HFF-Myc (cell line): ENCODE results near the gene CASQ1.

Experiments
- DNase-seq: peaks from one replicate; pipeline ENCODE4 v3.0.0-alpha.2; 2011; ENCODE audit warnings: low read depth; ENCODE audit errors: extremely low read depth
- H3K4me3 ChIP-seq: replicated peaks from 2 replicates; pipeline ENCODE4 v1.5.1; 2011; ENCODE audit warnings: low read depth, mild to moderate bottlenecking, control low read depth, low read length
- TF ChIP-seq, protein P1 (sequence below): IDR thresholded peaks from 2 replicates; pipeline ENCODE4 v1.5.1; 2012; ENCODE audit warnings: mild to moderate bottlenecking, low read depth, low read length, control low read depth; ENCODE audit errors: missing control alignments

CASQ1 gene

DNA sequence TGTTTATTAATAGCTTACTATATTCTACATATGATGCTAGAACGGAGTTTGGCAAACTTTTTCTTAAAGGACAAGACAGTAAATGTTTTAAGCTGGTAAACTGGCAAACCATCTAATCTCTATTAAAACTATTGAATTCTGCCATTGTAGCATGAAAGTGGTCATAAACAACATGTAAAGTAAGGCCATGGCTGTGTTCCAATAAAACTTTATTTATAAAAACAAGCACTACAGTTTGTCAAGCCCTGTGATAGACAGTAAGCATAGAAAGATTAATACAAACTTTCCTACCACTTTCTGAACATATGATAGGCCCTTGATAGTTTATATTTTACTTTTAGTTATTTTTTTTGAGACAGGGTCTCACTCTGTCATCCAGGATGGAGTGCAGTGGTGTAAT, 37.2 kb downstream of the CASQ1 start:
- H3K4me3 ChIP-seq, result no peak overlapping the region
- no peak for DNase-seq
- TF ChIP-seq, protein P1, sequence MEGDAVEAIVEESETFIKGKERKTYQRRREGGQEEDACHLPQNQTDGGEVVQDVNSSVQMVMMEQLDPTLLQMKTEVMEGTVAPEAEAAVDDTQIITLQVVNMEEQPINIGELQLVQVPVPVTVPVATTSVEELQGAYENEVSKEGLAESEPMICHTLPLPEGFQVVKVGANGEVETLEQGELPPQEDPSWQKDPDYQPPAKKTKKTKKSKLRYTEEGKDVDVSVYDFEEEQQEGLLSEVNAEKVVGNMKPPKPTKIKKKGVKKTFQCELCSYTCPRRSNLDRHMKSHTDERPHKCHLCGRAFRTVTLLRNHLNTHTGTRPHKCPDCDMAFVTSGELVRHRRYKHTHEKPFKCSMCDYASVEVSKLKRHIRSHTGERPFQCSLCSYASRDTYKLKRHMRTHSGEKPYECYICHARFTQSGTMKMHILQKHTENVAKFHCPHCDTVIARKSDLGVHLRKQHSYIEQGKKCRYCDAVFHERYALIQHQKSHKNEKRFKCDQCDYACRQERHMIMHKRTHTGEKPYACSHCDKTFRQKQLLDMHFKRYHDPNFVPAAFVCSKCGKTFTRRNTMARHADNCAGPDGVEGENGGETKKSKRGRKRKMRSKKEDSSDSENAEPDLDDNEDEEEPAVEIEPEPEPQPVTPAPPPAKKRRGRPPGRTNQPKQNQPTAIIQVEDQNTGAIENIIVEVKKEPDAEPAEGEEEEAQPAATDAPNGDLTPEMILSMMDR, result no peak

DNA sequence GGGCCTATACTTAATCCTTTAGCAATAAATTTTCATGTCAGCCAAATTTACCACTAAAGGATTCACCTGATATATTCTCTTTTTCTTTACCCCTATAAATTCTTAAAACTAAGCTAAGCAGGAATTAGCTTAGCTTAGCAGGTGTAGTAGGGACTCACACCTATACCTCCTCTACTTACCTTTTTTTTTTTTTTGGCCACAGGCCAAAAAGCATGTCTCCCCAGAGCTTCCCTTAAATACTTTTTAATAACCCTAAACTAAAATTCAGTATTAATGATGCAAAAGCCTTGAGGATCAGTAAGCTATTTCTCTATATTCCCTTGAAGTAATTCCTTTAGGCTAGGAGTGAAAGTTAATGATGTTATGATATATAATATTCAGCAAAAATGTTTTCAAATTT, 38.1 kb downstream of the CASQ1 start:
- TF ChIP-seq, protein P1, result no peak
- no peak overlapping the region for H3K4me3 ChIP-seq
- DNase-seq, result no peak

DNA sequence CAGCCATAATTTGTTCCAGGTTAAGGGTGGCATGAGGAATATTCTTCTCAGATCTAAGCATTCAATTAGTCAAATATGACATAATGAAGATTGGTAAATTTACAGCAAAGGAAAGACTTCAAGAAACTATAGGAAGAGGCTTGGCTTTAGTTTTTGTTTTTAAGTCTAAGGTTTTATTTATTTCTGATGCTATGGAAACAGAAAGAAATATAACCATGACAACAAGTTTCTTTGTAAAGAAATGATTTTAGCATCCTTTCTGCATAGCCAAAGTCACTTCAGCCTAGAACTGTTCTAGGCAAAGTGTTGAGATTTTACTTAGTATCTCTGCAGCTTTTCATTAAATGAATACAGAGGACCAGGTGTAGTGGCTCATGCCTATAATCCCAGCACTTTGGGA, 42.5 kb downstream of the CASQ1 start:
- TF ChIP-seq, protein P1, result no peak
- no peak overlapping the region for H3K4me3 ChIP-seq
- DNase-seq, result no peak

DNA sequence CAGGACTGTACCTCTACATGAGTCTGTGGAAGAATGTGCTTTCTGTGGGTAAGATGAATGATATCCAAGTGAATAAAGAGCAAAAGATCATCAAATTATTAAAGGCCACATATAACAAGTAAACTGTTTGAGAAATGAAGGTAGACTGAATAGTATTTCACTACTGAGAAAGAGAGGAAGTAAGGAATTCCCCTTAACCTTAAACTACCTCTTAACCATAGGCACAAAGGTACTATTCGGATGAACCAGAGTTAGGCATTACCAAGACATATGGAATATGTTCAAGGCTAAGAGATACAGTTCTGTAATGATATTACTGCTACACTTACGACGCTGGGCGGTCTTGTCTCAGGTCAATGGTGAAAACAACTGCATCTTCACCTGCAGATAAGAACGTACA, 46.4 kb downstream of the CASQ1 start:
- DNase-seq, result no peak
- TF ChIP-seq, protein P1, result no peak
- no peak overlapping the region for H3K4me3 ChIP-seq

DNA sequence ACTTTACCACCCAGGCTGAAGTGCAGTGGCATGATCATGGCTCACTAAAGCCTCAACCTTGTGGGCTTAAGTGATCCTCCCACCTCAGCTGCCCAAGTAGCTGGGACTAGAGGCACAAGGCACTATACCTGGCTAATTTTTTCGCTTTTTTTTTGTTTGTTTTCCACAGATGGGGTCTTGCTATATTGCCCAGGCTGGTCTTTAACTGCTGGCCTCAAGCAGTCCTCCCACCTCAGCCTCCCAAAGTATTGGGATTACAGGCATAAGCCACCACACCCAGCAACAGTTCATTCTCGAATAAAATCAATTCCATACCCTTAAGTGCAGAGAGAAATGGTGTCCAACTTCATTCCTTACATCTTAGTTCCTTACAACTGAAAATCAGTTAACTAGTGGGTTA, 47.2 kb downstream of the CASQ1 start:
- no peak for DNase-seq
- H3K4me3 ChIP-seq, result no peak overlapping the region
- TF ChIP-seq, protein P1, result no peak

DNA sequence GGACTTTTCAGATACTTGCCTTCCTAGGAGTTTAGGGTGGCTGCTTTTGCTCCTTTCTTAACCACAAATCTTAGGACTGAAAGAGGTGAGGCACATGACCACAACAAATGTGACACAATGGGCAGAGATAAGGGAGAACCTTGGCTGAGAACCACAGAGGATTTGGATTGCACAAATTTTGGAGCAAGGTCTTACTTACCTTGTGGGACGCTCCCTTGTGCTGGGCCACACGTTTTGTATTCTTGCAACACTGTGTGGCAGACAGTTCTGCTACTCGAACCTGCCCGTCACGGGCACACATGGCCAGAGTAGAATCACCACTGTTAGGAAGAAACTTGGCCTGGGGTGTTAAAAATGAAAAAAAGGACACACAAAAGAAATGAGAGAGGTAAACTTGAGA, 48.0 kb downstream of the CASQ1 start:
- TF ChIP-seq, protein P1, result no peak
- no peak overlapping the region for H3K4me3 ChIP-seq
- DNase-seq, result no peak

DNA sequence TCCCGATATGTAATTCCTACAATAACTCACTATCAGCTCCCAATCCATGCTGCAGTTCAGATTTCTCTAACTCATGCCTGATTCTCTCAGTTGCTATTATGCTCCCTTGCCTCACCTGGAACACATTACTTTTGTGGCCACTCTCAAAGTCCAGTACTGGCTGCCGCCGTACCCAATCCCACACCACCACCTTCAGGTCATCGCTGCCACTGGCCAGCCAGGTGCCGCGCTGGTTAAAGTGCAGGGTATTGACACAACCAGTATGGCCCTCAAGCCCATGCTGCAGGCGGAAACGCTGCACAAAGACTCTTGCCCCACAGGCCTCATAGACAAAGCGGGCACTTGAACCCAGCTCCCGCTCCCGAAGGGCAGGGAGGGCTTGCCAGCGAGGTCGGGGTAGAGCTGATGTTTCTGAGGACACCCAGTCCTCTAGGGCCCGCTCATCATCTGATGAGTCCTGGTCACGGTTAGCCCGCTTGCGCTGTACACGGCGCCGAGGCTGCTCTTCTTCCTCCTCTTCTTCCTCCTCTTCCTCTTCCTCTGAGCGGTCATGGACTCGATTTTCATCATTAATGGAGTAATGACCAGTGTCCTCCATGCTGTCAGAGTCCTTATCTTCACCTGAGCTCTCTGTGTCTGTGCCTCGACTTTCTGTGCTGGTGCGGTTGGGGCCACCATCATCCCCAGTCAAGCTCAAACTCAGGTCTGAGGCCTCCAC, 49.4 kb downstream of the CASQ1 start:
- no peak overlapping the region for H3K4me3 ChIP-seq
- DNase-seq, result no peak
- TF ChIP-seq, protein P1, result no peak
